Rectal smooth muscle tissue (tissue), 1 donor: ENCODE results near the gene TDRD9.
"Not testable (repeated sequence)": the region's sequence is repeated elsewhere in the genome, so short reads cannot be mapped to it uniquely, and the experiment has no call there.

ENCODE experiments used
- H3K27ac ChIP-seq: one replicate; pipeline ENCODE4 v1.7.0; 2013; ENCODE audit warnings: low read depth, low read length, inconsistent platforms
- H3K27me3 ChIP-seq: one replicate; pipeline ENCODE4 v1.7.0; 2013; ENCODE audit warnings: low read length; ENCODE audit not compliant: control insufficient read depth, insufficient read depth
- H3K36me3 ChIP-seq: one replicate; pipeline ENCODE4 v1.7.0; 2013; ENCODE audit warnings: low read length; ENCODE audit not compliant: control insufficient read depth, insufficient read depth
- H3K4me1 ChIP-seq: one replicate; pipeline ENCODE4 v1.7.0; 2013; ENCODE audit warnings: low read length; ENCODE audit not compliant: control insufficient read depth, insufficient read depth
- H3K4me3 ChIP-seq: one replicate; pipeline ENCODE4 v1.7.0; 2013; ENCODE audit warnings: low read length
- H3K9ac ChIP-seq: one replicate; pipeline ENCODE4 v1.7.0; 2013; ENCODE audit warnings: low read length

TDRD9 gene

DNA sequence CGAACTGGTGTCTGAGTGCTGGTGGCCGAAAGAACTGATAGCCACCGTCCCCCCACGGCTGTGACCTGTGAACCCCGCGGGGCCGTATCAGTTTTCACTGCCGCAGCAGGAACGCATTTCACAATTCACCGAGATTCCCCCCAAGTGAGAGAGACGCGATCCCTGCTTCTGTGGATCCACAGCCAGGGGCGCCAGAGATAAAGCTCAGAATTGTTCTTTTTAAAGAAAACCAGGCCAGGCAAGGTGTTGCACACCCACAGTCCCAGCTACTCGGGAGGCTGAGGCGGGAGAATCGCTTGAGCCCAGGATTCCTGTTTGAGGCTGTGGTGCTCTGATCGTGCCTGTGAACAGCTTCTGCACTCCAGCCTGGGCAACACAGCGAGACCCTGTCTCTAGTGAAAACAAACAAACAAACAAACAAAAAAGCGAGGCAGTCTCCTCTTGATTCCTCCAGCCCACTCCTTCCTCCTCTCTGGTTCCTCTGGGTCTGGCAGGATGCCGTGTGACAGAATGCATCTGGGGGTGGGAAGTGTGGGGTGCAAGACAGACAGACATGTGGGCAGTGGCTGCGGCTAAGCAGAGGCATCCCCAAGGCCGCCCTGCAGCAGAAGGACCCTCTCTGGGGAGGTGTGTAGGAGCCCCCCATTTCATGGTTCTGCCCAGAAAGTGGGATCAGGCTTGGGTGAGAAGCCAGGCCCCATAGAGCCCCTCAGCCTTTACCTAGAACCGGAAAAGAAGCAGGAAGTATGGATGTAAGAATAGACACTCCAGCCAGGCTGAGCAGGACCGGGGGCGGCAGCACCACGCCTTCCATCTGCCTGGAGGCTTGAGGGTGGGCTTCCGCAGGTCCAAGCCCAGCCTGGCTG lies 41.7 kb upstream of the TDRD9 start:
- no peaks in the 10 kb centered on the region for H3K27me3 ChIP-seq
- H3K9ac ChIP-seq: no peak overlapping the region
- no peaks in the 10 kb centered on the region for H3K36me3 ChIP-seq
- H3K4me3 ChIP-seq: no peak overlapping the region
- H3K4me1 ChIP-seq: peaks cover 11% of the 10 kb centered on the region
- no peak overlapping the region for H3K27ac ChIP-seq

DNA sequence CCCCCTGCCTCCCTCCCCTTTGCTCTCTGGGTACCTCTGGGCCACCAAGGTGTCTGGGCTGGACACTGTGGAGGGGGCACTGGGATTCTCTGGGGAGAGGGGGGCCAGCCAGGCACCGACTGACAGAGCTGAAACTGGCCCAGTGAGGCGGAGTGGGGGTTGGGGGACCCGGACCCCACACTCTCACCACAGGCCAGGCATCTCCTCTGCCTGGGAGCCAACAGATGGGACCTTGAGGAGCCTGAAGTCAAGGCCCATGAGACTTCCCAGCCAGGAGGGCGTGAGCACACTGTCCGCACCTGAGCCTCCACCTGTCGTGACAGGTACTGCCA lies 41.1 kb upstream of the TDRD9 start:
- no peaks in the 10 kb centered on the region for H3K36me3 ChIP-seq
- H3K4me3 ChIP-seq: no peak overlapping the region
- H3K27ac ChIP-seq: no peak overlapping the region
- H3K9ac ChIP-seq: no peak overlapping the region
- peaks cover 6% of the 10 kb centered on the region for H3K4me1 ChIP-seq
- no peaks in the 10 kb centered on the region for H3K27me3 ChIP-seq

DNA sequence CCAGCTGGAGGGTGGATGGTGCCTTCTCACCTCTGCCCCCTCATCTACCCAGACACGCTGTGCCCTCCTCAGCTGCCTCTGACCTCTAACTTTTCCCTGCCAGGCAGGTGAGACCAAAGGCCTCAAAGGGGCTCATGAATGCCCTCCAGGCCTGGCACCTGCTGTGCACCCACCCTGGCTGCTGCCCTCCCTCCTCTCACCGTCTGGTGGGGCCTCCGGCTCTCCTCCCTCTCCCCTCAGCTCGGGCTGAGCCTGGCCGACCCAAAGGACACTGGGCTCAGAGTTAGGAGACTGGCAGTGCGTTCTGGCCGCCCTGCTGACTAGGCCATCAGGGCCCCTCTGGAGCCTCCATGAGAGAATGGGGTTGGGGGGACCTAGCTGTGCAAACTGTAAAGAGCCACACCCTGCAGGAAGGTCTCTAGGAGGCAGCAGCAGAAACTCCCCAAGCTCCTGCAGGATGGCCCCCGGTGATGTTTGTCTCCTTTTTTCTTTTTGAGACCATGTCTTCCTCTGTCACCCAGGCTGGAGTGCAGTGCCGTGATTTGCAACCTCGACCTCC lies 40.6 kb upstream of the TDRD9 start:
- peaks cover 2% of the 10 kb centered on the region for H3K4me1 ChIP-seq
- H3K9ac ChIP-seq: no peak overlapping the region
- H3K27ac ChIP-seq: no peak overlapping the region
- H3K27me3 ChIP-seq: no peaks in the 10 kb centered on the region
- H3K4me3 ChIP-seq: no peak overlapping the region
- no peaks in the 10 kb centered on the region for H3K36me3 ChIP-seq

DNA sequence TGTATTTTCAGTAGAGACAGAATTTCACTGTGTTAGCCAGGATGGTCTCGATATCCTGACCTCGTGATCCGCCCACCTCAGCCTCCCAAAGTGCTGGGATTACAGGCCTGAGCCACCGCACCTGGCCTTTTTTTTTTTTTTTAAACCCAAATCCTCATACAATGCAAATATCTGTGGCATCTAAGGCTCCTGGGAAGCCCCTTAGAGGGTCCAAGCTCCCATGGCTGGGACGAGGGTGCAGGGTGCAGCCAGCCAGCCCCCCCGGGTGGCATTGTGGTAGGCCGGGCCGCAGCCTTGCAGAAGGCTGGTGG lies 39.3 kb upstream of the TDRD9 start:
- not testable (repeated sequence) for H3K27ac ChIP-seq, H3K9ac ChIP-seq, H3K36me3 ChIP-seq, H3K4me1 ChIP-seq, H3K4me3 ChIP-seq, H3K27me3 ChIP-seq

DNA sequence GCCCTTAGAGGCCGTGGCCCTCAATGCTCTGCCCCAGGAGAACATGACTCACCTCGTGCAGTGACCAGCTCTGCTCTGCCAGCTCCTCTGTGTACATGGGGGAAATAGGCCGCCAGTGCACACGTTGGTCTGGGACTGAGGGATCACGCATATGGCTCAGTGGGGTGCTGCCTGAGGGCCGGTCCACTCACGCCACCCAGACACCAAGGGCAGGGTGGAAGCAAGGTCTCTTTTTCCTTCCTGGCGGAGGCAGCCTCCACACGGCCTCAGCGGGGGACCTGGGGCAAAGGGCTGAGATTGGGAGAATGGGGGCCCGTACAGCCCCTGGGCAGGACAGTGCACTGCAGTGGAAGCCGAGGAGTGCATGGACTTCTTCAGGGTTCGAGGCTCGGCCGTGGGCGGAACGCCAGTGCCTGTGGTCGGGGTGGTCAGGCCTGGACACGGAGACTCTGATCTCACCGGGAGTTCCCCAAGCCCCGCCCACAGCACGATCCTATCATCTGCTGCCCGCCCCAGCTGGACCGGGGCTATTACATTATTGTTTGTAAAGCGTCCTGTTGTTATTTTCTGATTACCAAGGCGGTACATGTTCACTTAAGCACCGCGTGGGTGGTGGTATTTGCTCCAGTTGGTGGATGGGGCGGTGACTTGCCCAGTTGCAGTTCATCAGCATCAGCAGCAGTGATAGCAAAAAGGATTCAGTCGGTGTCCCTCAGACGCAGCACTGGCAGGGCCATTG lies 38.8 kb upstream of the TDRD9 start:
- Histone ChIP-seq H3K4me1 (no peaks in the 10 kb centered on the region), H3K27me3 (no peaks in the 10 kb centered on the region), H3K27ac (no peak overlapping the region), H3K4me3 (no peak overlapping the region), H3K36me3 (no peaks in the 10 kb centered on the region), H3K9ac (no peak overlapping the region)

DNA sequence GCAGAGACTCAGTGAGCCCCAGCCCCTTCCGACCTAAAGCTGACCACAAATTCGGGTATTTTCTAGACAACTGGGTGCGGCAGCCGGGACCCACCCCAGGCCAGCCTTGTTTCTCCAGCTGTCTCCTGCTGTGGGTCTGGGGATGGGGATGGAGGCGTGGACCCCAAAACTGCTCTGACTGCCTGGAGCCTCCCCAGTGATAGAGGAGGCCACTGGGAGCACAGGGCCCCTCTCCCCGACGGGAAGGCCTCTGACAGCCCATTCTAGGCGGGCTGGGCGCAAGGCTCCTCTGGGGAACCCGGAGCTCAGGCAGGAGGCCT lies 38.2 kb upstream of the TDRD9 start:
- no peak overlapping the region for H3K4me3 ChIP-seq
- no peaks in the 10 kb centered on the region for H3K4me1 ChIP-seq
- no peaks in the 10 kb centered on the region for H3K27me3 ChIP-seq
- no peak overlapping the region for H3K27ac ChIP-seq
- no peaks in the 10 kb centered on the region for H3K36me3 ChIP-seq
- no peak overlapping the region for H3K9ac ChIP-seq

DNA sequence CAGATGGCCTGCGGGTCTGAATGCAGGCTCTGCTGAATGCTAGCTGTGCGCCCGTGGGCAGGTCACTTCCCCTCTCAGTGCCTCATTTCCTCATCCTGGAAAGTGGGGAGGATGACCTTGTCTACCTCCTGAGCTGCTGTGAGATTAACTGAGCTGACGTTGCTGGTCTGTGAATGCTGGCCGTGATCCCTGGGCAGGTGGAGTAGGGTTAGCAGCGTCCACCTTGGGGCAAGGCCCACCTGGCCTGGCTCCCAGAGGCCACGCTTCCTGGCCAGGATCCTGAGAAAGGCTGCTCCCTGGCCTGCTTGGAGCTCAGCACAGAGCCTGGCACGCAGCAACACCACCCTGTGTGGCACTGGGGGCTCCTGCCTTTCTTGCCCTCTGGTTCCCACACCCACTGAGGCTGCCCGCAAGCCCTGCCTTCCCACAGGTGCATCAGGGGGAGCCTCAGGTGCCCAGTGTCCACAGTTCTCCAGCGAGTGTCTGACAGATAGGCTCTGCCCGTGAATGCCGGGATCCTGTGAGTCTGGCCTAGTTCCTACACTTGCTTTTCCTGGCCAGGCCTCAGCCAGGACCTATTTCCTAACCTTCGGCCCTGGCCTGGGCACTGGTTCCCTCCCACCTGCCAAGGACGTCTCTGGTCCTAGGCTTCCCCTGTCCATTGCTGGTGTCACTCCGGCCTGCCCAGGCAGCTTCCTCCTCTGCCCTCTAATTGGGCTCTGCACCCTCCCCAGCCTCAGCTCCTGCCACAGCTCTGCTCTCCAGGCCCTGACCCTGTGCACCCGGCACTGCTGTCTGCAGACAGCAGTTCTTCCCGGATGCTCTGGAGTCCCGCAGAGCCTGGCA lies 37.2 kb upstream of the TDRD9 start:
- Histone ChIP-seq H3K9ac (no peak overlapping the region), H3K36me3 (no peaks in the 10 kb centered on the region), H3K27me3 (no peaks in the 10 kb centered on the region), H3K4me1 (no peaks in the 10 kb centered on the region), H3K27ac (no peak overlapping the region), H3K4me3 (no peak overlapping the region)

DNA sequence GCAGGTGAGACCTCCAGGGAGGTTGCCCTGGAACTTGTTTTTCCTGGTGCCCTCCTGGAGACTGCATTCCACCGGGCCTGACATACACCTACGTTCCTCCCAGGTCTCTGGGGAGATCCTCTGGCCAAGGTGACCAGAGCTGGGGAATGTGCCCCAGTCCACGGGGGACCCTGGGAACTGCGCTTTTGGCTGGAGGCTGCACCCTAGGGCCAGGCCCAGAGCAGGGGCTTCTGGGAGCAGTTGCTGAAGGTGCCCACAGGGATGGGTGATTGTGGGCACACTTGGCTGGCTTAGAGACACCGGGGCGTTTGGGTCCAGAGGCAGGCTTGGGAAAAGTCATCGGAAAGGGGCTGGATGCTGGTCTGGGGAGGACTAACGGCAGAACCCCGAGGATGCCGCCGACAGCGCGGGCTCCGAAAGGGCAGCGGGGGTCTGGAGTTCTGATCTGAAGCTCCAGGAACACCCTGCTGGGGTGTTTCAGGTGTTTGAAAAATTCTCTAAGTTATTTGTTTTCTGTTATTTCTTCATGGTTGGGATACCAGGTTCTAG lies 36.5 kb upstream of the TDRD9 start:
- Histone ChIP-seq H3K4me1 (peaks cover 2% of the 10 kb centered on the region), H3K36me3 (no peaks in the 10 kb centered on the region), H3K27ac (no peak overlapping the region), H3K9ac (no peak overlapping the region), H3K4me3 (no peak overlapping the region), H3K27me3 (no peaks in the 10 kb centered on the region)

DNA sequence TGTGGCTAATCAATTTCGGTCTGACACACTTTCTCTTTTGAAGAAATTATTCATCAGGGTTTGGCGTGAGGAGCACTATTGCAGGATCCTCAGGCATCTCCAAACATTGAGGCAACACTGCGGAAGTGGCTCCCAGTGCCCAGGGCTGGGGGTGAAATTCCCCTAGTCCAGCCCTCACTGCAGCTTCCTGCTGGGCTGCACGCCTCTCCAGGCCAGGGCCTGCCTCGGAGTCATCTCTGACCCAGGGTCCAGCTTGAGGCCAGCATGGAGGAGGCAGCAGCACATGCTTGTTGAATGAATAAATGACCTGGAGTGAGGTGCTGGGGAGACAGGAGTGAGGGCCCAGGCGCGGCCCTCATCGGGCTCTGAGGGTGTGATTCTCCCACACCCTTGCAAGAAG lies 36.0 kb upstream of the TDRD9 start:
- no peaks in the 10 kb centered on the region for H3K36me3 ChIP-seq
- H3K4me1 ChIP-seq: peaks cover 5% of the 10 kb centered on the region
- H3K9ac ChIP-seq: no peak overlapping the region
- no peak overlapping the region for H3K27ac ChIP-seq
- H3K27me3 ChIP-seq: no peaks in the 10 kb centered on the region
- H3K4me3 ChIP-seq: no peak overlapping the region

DNA sequence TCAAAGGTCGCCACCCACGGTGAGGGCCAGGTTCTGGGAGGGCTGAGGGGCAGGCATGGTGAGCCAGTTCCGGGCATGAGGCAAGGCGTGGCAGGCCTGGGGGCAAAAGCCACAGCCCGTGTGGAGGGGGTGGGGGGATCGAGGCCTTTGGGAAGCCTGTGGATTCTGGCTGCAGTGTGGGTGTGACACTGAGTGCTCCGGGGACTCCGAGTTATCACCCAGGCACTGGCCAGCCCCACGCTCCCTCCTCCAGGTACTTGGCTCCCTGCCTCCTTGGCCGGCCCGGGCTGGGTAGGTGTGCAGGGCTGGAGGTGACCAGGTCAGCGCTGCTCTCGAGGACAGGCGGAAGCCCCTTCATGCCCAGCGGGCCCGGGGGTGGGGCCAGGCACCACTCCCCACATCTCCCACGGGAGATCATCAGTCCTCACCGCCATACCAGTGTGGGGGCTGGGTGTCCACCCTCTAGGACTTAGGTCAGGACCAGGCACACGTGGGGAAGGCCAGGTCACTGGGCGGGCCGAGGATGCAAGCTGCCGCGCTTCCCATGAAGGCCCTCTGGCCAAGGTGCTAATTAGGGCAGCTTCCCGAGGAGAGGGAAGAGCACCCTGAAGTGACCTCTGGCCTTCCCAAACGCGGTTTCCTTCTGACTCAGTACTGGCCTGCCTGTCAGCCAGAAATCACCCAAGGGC lies 34.1 kb upstream of the TDRD9 start:
- H3K27me3 ChIP-seq: no peaks in the 10 kb centered on the region
- H3K4me3 ChIP-seq: no peak overlapping the region
- no peak overlapping the region for H3K27ac ChIP-seq
- H3K36me3 ChIP-seq: no peaks in the 10 kb centered on the region
- H3K4me1 ChIP-seq: peaks cover 9% of the 10 kb centered on the region
- no peak overlapping the region for H3K9ac ChIP-seq

DNA sequence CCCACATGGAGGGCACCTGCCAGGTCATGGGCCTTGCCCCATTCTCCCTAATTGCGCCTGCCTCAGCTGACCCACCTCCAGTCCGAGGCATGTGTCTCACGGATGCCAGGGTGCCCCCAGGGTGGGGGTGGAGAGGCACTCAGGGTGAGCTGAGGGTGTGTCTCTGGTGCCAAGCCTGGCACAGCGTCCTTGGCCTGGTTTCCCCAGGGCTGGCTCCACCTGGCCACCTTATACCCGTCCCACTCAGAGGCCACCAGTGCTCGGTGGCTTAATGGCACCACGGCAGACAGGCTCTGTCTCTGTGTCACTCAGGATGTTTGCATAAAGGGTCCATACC lies 33.6 kb upstream of the TDRD9 start:
- no peak overlapping the region for H3K4me3 ChIP-seq
- H3K4me1 ChIP-seq: peaks cover 9% of the 10 kb centered on the region
- no peak overlapping the region for H3K9ac ChIP-seq
- H3K36me3 ChIP-seq: no peaks in the 10 kb centered on the region
- H3K27ac ChIP-seq: no peak overlapping the region
- H3K27me3 ChIP-seq: no peaks in the 10 kb centered on the region

DNA sequence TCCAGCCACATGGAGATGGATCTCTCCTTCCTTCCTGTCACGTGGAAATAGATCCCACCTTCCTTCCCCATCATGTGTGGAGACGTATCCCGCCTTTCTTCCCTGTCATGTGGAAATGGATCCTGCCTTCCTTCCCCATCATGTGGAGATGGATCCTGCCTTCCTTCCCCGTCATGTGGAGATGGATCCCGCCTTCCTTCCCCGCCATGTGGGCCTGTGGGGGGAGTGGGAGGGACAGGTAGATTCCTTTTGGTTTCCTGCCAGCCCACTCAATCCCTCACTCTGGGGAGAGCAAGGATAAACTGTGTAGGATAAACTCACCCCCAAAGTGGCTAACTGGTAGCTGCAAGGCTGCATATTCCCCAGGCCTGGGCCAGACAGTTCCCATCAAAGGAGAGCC lies 31.7 kb upstream of the TDRD9 start:
- no peak overlapping the region for H3K27ac ChIP-seq
- no peaks in the 10 kb centered on the region for H3K27me3 ChIP-seq
- peak overlapping the region; percentile 23 for H3K4me3 ChIP-seq
- H3K9ac ChIP-seq: no peak overlapping the region
- H3K4me1 ChIP-seq: peaks cover 9% of the 10 kb centered on the region
- H3K36me3 ChIP-seq: no peaks in the 10 kb centered on the region
